Posterior cingulate gyrus (tissue), 11 donors: Measurements from ENCODE around the gene ACOT7.
A peak's percentile ranks its signal among the peaks of the same experiment; 100 is the strongest.
"Not testable (repeated sequence)": the region's sequence is repeated elsewhere in the genome, so short reads cannot be mapped to it uniquely, and the experiment has no call there.

Experiments used
- DNase-seq, 10 donors: peaks; one replicate each; pipeline versions ENCODE4 v3.0.0 to v3.0.0-alpha.2; 2020 to 2021; ENCODE audit warnings: mixed read lengths in 3 of 10
- intact Hi-C: fragments of 100-400 bp; cut with DNase I; formaldehyde crosslinking; loops from one replicate; pipeline ENCODE4 v1.15.1; 2023

ACOT7 gene, protein sequence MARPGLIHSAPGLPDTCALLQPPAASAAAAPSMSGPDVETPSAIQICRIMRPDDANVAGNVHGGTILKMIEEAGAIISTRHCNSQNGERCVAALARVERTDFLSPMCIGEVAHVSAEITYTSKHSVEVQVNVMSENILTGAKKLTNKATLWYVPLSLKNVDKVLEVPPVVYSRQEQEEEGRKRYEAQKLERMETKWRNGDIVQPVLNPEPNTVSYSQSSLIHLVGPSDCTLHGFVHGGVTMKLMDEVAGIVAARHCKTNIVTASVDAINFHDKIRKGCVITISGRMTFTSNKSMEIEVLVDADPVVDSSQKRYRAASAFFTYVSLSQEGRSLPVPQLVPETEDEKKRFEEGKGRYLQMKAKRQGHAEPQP

DNA sequence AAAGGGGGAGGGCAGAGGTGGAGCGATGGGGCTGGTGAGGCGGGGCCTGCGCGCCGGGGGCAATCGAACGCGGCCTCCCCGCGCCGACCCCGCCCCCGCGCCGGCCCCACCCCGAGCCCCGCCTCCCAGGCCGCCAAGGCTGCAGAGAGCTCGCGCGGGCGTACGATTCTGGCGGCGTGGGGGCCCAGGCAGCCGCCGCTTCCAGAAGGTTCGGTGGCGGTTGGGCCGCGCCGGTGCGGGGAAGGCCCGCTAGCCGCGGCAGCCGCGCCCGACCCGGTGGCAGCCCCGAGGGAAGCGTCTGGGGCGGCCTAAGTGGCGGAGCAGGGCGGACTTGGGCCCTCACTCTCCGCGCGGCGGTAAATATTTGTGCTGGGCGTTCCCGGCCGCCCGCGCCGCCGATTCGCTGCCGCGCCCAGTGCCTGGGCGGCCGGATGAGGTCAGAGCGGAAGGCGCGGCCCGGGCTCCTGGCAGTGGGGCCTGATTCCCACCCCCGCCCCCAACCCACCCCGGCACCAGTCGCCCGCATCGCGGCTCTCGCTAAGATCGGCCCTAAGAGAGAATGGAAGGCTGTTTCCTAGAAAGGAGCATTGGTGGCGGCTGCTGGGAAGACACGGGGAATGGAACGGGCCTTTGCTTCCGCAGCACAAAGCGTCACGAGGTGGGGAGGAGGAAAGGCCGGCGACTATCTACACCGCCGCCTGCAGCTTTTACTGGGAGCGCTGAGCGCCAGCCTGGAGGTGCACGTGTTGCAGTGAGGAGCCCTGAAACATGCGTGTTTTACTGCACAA, at the start of gene ACOT7:
Gene ACOT7 (minus strand): TSS at position 368 of the 788 bp plus-strand sequence. CDS start 368 bp downstream, outside the sequence.
- intact Hi-C loops, result no loop called here

DNA sequence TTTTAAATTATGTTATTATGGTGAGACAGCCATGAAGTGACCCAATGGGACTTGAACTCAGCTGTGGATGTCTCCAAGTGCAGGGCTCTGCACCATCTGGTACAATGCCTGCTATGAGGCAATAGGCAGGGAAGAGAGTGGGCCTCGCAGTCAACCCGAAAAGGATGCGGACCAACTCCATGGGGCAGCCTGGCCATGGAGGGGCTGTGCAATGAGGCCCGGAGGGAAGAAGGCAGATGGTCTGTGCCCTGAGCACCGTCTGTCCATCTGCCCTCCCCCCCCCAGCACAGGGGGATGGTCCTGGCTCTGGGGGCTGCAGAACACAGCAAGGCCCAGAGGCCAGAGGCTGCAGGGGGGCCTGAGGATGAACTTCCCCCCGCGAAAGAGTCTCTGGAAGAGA, 48.0 kb upstream of the ACOT7 start:
- intact Hi-C loops, result no loop called here
- DNase-seq, result no peak

More for the DNA sequence above, at the start of gene ACOT7:
- peak; percentile 74 to 98 (median 89) for DNase-seq

DNA sequence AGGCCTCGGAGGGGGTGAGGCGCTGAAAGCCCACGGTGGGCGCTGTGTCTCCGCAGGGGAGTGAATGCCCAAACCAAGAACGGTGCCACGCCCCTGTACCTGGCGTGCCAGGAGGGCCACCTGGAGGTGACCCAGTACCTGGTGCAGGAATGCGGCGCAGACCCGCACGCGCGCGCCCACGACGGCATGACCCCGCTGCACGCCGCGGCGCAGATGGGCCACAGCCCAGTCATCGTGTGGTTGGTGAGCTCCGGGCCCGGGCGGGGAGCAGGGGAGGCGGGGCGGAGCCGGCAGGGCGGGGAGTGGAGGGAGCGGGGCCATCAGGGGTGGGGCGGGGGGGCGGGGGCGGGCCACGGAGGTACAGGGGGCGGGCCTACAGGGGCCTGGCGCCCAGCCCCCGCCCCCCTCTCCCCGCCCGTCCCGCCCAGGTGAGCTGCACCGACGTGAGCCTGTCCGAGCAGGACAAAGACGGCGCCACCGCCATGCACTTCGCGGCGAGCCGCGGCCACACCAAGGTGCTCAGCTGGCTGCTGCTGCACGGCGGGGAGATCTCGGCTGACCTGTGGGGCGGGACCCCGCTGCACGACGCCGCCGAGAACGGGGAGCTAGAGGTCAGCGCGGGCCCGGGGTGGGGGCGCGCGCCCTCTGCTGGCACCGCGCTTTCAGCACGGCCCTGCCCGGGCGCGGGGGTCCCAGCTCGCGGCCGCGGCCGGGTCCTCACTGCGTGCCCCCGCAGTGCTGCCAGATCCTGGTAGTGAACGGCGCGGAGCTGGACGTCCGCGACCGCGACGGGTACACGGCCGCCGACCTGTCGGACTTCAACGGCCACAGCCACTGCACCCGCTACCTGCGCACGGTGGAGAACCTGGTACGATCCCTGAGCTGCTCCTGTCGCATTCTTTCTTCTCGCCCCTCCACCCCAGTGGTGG, 46.9 kb upstream of the ACOT7 start:
- intact Hi-C loops, result no loop called here
- no peak for DNase-seq

DNA sequence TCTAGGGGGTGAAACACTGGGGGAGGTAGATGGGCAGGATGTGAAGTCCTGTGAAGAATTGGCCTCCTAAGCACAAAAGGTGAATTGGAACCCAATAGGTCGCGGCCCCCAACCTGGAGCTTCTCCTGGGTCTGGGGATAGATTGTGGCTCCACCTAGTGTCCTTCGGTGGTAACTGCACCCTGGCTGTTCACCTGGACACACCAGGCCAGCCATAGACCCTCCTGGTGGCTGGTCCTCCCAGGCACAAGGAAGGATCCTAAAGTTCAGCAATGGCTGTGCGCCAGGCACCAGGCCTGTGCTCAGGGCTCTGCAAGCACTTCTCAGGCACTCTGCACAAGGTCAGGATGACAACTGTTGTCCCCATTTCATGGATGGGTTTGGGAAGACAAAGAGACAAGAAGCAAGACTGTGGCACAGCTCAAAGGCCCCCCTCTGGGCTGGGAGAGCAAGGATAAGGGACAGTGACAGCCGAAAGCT, 44.5 kb upstream of the ACOT7 start:
- intact Hi-C loops, result loop anchor here (10.0 kb wide), 1 partner anchor 193 kb away; the partner anchor contains the start of gene HES3
- peak in 8 of 10 donors; percentile 27 to 93 (median 62) for DNase-seq

DNA sequence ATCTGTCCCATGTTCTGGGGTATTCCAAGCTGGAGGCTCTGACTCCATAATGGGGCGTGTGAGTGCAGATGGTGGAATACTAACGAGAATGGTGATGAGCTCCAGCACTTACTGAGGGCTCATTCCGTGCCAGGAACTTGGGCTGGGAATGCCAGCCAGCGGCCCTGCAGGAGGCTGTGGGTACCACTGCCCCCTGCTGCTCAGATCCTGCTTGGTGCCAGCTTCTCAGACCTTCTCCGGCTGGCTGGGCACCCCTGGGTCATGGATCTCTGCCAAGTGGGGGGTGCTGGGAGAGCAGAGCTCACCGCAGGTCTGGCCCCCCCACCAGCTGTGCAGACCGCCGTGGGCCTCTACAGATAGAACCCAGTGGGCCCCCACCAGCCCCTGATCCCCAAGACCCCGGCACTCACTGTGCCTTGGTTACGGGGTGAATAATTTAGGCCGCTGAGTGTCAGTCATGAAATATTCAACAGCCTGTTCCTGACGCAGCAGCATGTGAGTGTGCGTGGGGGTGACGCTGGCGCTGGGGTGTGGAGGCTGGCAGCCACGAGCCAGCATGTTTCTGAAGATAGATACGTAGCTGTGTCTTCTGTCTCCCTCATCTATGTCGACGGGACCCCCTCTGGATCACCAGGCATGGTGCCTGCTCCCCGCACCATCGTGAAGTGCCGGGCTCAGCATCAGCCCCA, 43.6 kb upstream of the ACOT7 start:
- intact Hi-C loops, result loop anchor here (10.0 kb wide), 1 partner anchor 192 kb away; the partner anchor contains the start of gene HES3

DNA sequence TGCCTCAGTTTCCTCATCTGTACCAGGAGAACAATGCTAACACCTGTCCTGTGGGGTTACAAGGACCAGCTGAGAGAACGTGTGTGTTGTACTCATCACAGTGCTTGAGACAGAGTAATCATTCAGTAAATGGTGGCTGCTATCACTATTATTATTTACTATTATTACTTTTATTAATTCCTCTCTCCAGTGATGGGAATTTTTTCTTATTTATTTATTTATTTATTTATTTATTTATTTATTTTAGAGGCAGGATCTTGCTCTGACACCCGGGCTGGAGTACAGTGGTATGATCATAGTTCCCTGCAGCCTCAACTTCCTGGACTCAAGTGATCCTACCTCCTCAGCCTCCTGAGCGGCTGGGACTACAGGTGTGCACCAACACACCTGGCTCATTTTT, 42.7 kb upstream of the ACOT7 start:
- not testable (repeated sequence) for DNase-seq
- intact Hi-C loops, result loop anchor here (10.0 kb wide), 1 partner anchor 191 kb away; the partner anchor contains the start of gene HES3

More for the DNA sequence above, 43.6 kb upstream of the ACOT7 start:
- peak; percentile 32 to 95 (median 54) for DNase-seq

DNA sequence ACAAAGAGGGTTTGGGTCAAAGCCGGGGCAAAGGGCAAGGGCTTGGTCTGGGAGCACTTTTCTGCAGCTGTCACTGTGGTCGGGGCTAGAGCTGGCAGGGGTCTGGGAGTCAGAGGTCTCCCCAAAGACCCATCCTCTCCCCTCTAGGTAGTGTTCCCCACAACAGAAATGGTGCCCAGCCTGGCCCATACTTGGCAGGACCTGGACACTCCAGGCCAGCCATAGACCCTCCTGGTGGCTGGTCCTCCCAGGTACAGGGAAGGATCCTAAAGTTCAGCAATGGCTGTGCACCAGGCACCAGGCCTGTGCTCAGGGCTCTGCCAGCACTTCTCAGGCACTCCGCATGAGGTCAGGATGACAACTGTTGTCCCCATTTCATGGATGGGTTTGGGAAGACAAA, 42.0 kb upstream of the ACOT7 start:
- intact Hi-C loops, result loop anchor here (10.0 kb wide), 1 partner anchor 191 kb away; the partner anchor contains the start of gene HES3
- no peak for DNase-seq

DNA sequence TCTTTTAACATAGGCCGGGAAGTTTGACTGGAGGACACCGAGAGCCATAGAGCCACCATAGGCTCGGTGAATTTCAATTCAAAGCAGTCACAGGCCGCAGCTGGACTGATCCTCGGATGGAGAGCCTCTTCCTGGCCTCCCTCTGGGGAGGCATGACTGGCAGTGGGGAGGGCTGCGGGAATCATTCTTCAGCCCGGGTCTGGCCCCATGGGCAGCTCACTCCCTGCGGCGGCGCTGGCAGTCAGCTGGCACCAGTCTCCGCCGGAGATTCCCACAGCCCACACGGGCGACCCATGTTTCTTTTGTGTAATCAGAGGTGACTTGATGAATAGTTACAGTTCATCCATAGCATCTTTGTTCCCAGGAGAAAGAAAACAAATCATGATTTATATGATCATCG, 41.6 kb upstream of the ACOT7 start:
- intact Hi-C loops, result loop anchor here (10.0 kb wide), 1 partner anchor 190 kb away; the partner anchor contains the start of gene HES3
- no peak for DNase-seq

DNA sequence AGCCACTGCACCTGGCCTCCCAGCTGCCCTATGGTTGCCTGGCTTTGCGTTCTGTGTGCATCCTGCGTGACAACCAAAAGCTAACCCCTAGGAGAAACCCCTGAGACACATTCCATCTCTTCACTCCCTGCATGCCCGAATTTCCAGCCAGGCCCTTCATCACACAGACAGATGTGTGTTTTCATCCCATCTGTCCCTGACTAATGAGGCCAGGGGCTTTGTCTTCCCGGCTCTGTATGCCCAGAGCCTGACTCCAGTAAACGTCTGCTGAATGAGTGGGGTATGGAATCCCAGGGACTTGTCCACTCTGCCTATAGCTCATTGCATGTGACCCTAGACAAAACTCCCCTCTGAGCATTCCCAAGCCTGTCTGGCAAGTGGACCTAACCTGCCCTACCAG, 40.6 kb upstream of the ACOT7 start:
- intact Hi-C loops, result loop anchor here (10.0 kb wide), 1 partner anchor 189 kb away; the partner anchor contains the start of gene HES3
- no peak for DNase-seq

DNA sequence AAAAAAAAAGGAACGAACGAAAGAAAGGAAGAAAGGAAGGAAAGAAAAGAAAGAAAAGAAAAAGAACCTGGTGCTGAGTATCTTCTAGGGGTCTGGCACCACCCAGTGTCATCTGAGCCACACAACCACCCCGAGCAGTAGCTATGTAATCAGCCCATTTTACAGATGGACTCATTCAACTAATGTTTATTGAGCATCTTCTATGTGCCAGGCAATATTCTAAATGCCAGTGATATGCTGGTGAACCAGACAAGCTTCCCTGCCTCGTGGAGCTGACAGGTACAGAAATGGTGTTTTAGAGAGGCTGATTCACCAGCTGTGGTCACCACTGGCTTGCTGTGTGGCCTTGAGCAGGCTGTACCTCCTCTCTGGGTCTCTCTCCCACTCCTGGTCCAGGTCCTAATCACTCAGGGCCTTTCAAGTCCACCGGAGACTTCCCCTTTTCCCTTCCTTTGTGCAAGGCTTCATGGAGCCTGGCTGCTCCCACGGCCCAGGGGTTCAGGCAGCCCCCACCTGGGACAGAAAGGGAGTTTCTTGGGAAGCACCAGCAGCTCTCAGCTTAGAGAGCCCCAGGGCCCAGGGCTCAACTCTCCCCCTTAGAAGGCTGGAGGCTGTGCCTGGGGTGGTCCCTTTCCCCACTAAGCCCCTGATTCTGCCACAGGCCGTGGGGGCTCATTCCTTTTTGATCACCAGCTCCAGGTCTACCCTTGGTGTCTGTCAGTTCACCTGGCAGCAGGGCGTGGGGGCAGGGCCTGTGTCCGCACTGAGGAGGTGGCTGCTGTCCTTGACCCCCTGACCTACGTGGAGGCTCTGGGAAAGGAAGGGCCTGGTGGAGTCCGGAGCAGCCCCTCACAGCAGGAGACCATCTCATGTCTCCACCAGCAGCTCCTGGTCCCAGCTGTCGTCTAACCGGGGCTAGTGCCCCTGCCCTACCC, 38.3 kb upstream of the ACOT7 start:
- intact Hi-C loops, result loop anchor here (10.0 kb wide), 1 partner anchor 187 kb away; the partner anchor contains the start of gene HES3
- not testable (repeated sequence) for DNase-seq

DNA sequence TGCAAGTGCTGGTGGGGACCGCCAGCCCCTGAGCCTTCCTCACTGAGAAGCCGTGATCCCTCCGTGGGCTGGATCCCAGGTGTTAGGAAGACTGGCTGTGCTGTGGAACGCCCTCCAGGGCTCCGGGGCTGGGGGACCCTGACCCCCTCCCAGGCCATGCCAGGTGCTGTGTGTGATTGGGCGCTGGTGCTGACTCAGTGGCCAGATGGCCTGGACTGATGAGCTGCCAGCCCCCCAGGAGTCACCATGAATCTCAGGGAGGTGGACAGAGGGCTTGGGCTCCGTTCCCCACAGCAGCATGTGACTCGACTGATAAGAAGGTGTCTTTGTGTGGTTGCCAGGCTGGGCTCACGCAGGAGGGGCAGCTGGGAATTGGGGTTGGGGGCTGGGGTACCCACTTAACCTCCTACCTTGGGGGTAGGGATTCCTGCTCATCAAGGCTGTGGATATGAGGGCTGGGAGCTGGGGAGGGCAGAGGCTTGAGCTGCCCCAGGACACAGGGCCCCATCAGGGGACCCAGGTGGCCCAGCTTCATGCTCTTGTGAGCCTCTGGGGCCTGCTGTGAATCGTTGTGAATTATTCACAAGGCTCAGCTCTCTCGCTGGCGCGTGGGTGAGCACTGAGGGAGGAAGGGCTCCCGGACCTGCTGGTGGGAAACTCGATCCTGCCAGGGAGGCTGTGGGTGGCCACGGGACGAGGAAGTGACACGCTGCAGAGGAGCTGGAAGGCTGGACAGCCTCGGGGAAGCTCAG, 36.3 kb upstream of the ACOT7 start:
- peak in 8 of 10 donors; percentile 40 to 95 (median 72) for DNase-seq
- intact Hi-C loops, result loop anchor here (10.0 kb wide), 1 partner anchor 185 kb away; the partner anchor contains the start of gene HES3

DNA sequence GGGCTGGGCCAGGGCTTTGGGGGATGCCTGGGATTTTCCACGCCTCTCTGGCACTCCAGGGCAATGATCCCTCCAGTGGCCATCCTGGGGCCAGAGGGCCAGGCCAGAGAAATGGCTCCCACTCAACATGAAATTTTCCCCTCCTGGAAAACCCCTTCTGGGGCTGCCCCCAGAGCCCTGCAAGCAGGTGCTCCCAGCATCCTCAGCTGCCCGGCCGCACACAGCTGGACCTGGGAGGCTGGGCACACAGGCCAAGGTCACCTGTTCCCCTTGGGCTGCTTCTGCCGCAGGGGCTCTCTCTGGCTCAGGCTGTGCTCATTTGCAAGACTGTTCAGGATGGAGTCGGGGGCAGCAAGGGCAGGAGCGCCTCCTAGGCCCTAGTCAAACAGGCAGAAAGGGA, 34.9 kb upstream of the ACOT7 start:
- DNase-seq, intact Hi-C loops: not testable (repeated sequence)

DNA sequence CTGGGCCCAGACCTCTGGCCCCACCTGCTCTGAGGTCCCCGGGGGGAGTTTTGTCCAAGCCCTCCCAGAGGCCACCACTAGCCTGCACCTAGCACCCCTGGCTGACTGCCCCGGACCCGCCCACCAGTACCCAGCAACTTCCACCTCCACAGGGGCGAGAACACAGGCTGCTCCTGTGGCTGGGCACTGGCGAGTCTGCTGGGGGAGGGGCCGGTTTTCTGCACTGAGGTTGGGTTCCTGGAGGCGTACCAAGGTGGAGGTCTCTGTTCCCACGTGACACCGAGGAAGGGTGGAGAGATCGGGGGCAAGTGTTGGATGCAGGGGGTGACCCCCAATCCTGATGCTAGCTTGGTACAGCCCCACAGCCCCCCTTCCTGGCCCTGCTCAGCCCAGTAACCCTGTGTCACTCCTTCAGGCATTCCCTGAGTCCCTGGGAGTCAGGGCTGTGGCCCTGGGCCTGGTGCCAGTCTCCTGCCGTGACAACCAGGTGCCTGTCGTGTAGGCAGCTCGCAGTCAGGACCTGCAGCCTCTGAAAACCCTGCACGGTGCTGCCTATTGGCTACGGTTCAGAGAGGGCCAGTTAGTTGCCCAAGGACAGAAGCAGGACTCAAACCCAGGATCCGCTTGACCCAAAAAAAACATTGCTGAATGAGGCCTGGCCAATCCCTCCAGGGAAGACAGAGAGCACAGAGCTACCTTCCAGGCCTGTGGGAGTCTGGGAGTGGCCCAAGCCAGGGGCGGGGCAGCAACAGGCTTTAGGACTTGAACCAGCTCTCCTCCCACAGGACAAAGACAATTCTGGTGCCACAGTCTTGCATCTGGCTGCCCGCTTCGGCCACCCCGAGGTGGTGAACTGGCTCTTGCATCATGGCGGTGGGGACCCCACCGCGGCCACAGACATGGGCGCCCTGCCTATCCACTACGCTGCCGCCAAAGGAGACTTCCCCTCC, 34.1 kb upstream of the ACOT7 start:
- no peak for DNase-seq
- intact Hi-C loops, result no loop called here

DNA sequence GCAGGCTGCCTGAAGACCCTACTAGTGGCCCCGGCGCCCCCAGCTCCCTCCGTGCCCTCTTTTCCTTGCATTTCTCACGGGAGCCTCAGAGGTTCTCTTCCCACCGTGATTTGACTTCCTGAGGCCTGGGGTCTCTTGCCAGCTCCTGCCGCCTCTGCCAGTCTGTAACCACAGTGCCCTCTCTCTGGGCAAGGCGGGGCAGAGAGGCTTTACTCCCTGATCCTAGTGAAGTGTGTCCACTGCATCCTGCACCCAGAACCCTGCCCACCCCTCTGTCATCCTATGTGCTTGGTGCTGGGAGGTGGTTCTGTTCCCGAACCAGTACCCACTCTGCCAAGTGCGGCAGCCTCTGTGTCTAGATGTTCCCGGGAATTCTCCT, 33.4 kb upstream of the ACOT7 start:
- intact Hi-C loops, result no loop called here
- DNase-seq, result no peak

DNA sequence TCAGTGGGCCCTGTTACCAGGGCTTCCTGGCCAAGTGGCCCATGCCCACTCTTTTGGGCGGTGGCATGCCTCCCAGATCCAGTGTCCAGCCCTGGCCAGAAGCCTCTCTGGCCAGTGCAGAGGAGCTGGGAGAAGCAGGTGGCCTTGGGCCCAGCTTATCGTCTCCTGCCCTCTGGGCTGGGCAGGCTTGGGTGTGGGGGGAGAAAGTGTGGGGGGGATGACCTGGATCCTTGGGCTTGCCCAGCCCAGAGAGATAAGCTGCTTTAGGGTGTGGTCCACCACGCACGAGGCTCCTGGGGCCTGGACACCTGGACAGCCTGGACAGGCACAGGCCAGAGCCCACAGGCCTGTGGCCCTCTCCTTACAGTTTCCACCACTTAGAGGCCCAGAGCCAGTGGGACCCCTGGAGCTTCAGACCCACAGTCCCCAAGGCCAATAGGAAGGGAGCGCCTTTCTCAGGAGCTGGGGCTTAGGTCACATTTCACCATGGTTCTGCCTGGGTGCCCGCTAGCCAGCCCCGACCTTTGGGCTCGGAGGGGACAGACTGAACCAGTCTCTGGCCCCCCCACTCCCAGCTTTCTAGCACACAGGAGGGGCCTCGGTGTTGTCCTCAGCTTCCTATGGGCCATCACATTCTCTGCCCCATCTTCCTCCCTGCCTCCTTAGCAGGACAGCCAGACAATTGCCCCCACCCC, 32.9 kb upstream of the ACOT7 start:
- no peak for DNase-seq
- intact Hi-C loops, result no loop called here

DNA sequence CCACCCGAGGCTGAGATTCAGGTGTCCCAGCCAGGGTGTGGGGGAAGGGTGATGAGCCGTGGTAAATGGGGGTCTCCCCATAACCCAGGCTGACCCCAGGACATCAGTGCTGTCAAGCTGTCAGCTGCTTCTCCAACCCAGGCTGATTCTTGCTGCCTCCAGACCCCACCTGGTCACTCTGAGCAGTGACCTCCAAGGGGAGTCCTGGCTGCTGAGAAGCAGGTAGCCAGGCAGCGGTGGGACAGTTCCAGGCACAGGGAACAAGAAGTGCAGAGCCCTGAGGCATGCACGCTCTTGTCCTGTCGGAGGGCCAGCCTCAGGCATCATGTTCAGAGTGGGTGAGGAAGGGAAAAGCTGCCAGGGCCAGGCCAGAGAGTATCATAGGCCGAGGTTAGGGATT, 32.1 kb upstream of the ACOT7 start:
- no peak for DNase-seq
- intact Hi-C loops, result no loop called here
